Measurements from ENCODE around the gene ADRA1B.

Gene ADRA1B

GRCh38 chr5:159915904-159916840 lies at the start of gene ADRA1B:
ADRA1B (plus strand) TSS chr5:159916482; CDS start chr5:159916906, 424 bp downstream.
- no peak for DNase-seq

DNA sequence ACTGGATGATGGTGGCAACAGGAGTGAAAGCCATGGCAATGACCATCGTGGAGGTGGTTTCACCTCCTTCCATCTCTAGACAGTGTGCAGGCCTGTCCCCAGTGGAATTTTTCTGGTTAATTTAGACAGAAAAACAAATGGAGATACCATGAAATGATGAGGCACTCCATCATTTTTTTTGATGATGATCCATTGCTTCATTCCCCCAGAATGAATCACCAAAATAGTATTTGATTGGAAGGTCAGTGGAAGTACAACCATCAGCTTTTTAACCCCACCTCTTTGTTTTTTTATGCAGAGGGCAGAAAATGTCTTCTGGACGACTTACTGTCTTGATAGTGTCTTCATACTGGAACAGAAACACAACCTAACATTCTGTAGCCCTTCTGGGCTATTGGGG lies 42.6 kb upstream of the ADRA1B start:
- no peak for DNase-seq

GRCh38 chr5:159874263-159874662 lies 42.0 kb upstream of the ADRA1B start:
- DNase-seq, result no peak

GRCh38 chr5:159877016-159877415 lies 39.3 kb upstream of the ADRA1B start:
- DNase-seq, result no peak

DNA sequence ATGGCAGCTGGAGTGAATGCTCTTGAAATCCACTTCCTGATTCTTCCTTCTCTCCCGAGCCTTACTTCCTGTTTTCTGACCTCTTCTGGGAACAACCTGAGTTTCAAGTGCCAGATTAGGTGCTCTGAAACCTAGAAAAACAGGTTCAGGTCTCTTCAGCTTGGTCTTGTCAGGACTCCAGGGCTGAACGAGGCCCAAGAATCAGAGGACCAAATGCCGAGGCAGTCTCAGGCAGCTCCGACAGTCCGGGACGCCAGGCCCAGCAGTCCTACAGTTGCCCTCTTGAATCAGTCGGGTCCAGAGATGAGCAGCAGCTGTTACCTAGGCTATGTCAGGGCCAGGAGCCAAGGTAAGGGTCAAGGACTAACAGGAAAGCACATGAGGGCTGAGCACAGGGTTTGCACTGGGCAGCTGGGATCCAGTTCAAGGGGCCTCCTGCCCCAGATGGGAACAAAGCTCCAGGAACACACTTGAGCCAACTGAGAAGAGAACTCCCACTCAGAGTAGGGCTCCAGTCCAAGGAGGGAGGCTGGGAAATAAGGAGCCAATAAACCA lies 38.3 kb upstream of the ADRA1B start:
- peak; percentile 21 for DNase-seq

GRCh38 chr5:159878988-159879471 lies 37.3 kb upstream of the ADRA1B start:
- no peak for DNase-seq

DNA sequence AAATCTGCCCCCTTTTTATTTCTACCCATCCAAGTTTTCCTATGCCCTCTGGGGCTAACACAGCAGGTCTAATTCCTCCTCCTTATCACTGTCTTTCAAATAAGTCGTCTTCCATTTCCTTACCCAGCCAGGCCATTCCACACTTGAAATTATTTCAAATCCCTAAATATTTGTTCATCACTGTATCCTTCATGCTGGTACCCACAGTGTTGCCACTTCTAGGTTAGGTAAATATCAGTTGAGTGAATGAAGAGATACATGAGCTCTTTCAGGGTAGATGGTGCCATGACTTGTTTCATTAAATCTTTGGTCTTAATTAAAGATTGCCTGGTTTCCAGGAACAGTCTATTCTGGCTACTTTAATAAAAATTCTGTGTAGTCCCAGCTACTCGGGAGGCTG lies 35.6 kb upstream of the ADRA1B start:
- no peak for DNase-seq

DNA sequence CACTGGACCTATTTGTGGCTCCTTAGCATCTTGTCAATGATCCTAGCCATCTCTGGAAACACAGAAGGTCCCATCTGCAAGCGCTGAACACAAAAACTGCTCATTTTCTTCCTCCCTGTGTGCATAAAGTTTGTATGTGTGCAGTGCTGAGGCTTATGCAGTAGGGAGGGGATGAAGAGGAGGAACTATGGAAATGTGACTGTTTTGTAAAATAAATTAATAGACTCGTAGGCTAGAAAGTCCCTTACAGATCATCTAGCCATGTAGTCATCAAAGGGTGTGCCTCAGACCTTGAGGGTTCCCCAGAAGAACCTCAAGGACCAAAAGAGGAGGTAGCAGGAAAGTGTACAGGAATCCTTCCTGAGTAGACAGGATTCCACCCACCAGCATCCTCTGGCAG lies 34.3 kb upstream of the ADRA1B start:
- no peak for DNase-seq

- no peak for DNase-seq
Measured at GRCh38 chr5:159883522-159883950, 32.7 kb upstream of the ADRA1B start.

GRCh38 chr5:159884917-159885620 lies 31.2 kb upstream of the ADRA1B start:
- DNase-seq, result no peak

DNA sequence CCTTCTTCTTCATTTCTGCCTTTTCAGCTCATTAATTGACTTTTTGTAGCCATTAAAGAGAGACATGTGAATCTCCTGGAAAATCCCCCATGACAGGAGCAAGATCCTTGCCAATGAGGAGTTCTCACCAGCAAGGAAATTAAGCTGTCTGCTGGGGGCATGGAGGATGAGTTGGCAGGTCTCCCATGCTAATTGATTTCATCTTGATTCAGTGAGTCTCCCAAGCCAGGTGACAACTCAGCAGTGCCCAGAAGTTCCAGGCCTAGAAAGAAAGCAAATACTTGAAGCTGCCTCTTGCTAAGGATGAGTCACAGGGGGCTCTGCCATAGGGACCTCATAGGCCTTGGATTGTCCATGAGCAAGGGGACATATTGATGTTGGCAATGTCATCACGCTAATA lies 30.0 kb upstream of the ADRA1B start:
- DNase-seq, result peak; percentile 9

GRCh38 chr5:159887050-159887449 lies 29.2 kb upstream of the ADRA1B start:
- DNase-seq, result peak; percentile 52

GRCh38 chr5:159888860-159889259 lies 27.4 kb upstream of the ADRA1B start:
- no peak for DNase-seq

- no peak for DNase-seq
Measured at GRCh38 chr5:159890141-159890540, 26.1 kb upstream of the ADRA1B start.

DNA sequence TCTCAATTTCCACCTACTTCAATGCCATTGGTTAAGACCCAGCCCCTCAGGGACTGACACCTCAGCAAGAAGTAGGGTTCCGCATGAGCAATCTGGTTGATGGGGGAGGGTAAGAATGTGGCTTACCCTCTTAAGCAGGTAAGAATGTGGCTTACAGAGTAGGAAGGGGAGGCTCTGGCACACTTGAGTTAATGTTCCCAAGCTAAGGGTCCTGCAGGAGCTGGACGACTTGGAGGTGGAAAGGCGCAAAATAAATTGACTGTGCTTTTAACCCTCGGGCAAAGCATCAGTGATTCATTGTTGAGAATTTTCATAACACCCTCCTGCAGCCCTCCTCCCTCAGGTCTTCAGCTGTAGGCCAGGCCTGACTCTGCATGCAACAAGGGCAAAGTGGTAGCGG lies 24.9 kb upstream of the ADRA1B start:
- peak; percentile 71 for DNase-seq

GRCh38 chr5:159893040-159893695 lies 23.1 kb upstream of the ADRA1B start:
- no peak for DNase-seq

GRCh38 chr5:159894149-159894720 lies 22.0 kb upstream of the ADRA1B start:
- no peak for DNase-seq

GRCh38 chr5:159897786-159898393 lies 18.4 kb upstream of the ADRA1B start:
- no peak for DNase-seq

DNA sequence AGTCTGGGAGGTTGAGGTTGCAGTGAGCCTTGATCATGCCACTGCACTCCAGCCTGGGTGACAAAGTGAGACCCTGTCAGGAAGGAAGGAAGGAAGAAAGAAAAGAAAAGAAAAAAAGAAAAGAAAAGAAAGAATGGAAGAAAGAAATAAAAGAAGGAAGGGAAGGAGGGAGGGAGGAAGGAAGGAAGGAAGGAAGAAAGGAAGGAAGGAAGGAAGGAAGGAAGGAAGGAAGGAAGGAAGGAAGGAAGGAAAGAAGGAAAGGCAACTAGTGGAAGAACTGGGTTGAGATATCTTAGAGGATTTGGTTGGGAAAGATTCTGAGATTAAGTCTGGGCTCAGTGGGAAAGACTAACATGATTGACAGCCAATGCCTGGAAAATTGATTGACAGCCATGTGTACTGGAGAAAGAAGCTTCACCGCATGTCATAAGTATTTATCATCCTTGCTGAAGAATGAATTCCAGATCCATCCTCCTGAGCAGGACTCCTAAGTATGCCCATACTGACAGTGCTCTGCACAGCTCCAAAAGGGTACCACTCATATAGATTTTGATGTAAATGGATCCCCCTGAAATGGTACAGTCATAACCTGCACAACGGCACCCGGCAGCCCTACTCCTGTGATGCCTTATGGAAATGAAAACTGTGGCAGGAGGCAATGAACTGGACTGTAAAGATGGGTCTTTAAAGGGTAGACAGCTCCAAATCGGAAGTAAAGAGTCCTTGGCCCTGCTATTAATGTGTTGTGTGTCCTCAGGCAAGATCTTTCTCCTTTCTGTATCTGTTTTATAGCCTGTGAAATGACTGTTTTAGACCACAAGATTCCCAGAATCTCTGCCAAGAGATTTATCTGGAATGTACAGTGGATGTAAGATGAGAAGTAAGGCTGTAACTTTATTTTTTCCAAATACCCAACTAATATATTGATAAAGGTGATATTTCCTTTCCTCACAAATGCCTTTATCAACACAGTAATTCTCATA lies 16.9 kb upstream of the ADRA1B start:
- no peak for DNase-seq

DNA sequence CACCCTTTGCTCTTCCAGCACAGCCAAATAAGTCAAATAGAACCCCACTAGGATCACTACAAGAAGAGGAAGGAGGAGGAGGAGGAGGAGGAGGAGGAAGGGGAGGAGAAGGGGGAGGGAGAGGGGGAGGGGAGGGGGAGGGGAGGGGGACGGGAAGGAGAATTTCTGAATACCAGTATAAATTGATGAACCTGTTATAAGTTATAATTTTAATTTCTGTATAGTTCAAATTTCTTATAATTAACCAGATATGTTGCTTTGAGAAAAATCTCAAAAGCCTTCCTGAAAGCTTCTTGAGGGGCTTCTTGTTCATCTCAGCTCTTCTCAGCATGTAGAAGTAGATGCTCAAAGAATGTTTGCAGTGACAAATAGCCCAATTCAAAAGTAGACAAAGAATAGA lies 15.0 kb upstream of the ADRA1B start:
- DNase-seq, result no peak

DNA sequence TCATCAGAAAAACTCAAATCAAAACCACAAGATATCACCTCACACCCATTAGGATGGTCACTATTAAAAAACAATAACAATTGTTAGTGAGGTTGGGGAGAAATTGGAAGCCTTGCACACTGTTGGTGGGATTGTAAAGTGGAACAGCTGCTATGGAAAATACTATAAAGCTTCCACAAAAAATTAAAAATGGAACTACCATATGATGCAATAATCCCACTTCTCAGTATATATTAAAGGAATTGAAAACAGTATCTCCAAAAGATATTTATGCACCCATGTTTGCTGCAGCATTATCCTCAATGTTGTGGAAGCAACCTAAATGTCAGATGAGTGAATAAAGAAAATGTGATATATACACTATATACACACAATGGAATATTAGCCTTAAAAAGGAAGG lies 14.5 kb upstream of the ADRA1B start:
- no peak for DNase-seq

Measured in DMS79 (cell line).